ENCODE results near the gene ME2.

GRCh38 chr18:50886929-50887328 lies 8.0 kb downstream of the ME2 start:
- TF ChIP-seq, protein P1, sequence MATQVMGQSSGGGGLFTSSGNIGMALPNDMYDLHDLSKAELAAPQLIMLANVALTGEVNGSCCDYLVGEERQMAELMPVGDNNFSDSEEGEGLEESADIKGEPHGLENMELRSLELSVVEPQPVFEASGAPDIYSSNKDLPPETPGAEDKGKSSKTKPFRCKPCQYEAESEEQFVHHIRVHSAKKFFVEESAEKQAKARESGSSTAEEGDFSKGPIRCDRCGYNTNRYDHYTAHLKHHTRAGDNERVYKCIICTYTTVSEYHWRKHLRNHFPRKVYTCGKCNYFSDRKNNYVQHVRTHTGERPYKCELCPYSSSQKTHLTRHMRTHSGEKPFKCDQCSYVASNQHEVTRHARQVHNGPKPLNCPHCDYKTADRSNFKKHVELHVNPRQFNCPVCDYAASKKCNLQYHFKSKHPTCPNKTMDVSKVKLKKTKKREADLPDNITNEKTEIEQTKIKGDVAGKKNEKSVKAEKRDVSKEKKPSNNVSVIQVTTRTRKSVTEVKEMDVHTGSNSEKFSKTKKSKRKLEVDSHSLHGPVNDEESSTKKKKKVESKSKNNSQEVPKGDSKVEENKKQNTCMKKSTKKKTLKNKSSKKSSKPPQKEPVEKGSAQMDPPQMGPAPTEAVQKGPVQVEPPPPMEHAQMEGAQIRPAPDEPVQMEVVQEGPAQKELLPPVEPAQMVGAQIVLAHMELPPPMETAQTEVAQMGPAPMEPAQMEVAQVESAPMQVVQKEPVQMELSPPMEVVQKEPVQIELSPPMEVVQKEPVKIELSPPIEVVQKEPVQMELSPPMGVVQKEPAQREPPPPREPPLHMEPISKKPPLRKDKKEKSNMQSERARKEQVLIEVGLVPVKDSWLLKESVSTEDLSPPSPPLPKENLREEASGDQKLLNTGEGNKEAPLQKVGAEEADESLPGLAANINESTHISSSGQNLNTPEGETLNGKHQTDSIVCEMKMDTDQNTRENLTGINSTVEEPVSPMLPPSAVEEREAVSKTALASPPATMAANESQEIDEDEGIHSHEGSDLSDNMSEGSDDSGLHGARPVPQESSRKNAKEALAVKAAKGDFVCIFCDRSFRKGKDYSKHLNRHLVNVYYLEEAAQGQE (IDR thresholded peaks at IDR 0.05; ENCODE audit: insufficient read depth in 1 of 2, low read depth in 2 of 2, low read length in 2 of 2) = no peak
- no peak for TF ChIP-seq POLR2AphosphoS5 (IDR thresholded peaks at IDR 0.05; ENCODE audit: low read depth, low read length)
- no peak for TF ChIP-seq TAF1 (IDR thresholded peaks at IDR 0.05; ENCODE audit: borderline replicate concordance, insufficient read depth, low read length)
